ENCODE data around the gene SLC5A9. TPM values are rescaled to one million over a fixed set of nuclear protein-coding genes. Genes with fewer than 3 reads are reported as not detected.

The SLC5A9 gene
- total and polyA plus RNA-seq, 2 experiments from 2014 or later: 0.10 TPM

GRCh38 chr1:48249868-48250267 lies 27.4 kb downstream of the SLC5A9 start:
- no peak overlapping the region for H3K27ac Mint-ChIP-seq
- peaks cover 2% of the 10 kb centered on the region for H3K27me3 Mint-ChIP-seq (ENCODE audit: insufficient read depth, low read depth, poor library complexity)
- H3K4me3 Mint-ChIP-seq: no peak overlapping the region
- H3K9me3 Mint-ChIP-seq: no peaks in the 10 kb centered on the region
- peaks cover 6% of the 10 kb centered on the region for H3K4me1 Mint-ChIP-seq
- Histone ChIP-seq H3K4me1 (ENCODE audit: insufficient read depth) (no peaks in the 10 kb centered on the region), H2AFZ (no peak overlapping the region), H3K27me3 (ENCODE audit: insufficient read depth) (no peaks in the 10 kb centered on the region), H3K79me2 (replicated peaks; ENCODE audit: insufficient read depth) (no peaks in the 10 kb centered on the region), H3K4me2 (no peak overlapping the region), H3F3A (replicated peaks; ENCODE audit: low read depth) (no peaks in the 10 kb centered on the region), H3K4me3 (no peak overlapping the region), H4K20me1 (replicated peaks; ENCODE audit: insufficient read depth) (no peaks in the 10 kb centered on the region), H3K9me2 (ENCODE audit: insufficient read depth) (no peaks in the 10 kb centered on the region), H3K36me3 (ENCODE audit: insufficient read depth) (no peaks in the 10 kb centered on the region), H3K27ac (ENCODE audit: low read depth) (no peak overlapping the region)
- TF ChIP-seq STAT1 (IDR thresholded peaks at IDR 0.05; ENCODE audit: unreplicated experiment) (no peak), EZH2phosphoT487 (IDR thresholded peaks at IDR 0.05; ENCODE audit: unreplicated experiment) (no peak), POLR2AphosphoS5 (IDR thresholded peaks at IDR 0.05; ENCODE audit: low read depth) (no peak), EZH2 (IDR thresholded peaks at IDR 0.05; ENCODE audit: low read depth, unreplicated experiment) (no peak), ZNF114 (CRISPR knock-in tag; IDR thresholded peaks at IDR 0.05) (no peak), NANOG (IDR thresholded peaks at IDR 0.05; ENCODE audit: borderline replicate concordance) (no peak)
- TF ChIP-seq, protein P1, sequence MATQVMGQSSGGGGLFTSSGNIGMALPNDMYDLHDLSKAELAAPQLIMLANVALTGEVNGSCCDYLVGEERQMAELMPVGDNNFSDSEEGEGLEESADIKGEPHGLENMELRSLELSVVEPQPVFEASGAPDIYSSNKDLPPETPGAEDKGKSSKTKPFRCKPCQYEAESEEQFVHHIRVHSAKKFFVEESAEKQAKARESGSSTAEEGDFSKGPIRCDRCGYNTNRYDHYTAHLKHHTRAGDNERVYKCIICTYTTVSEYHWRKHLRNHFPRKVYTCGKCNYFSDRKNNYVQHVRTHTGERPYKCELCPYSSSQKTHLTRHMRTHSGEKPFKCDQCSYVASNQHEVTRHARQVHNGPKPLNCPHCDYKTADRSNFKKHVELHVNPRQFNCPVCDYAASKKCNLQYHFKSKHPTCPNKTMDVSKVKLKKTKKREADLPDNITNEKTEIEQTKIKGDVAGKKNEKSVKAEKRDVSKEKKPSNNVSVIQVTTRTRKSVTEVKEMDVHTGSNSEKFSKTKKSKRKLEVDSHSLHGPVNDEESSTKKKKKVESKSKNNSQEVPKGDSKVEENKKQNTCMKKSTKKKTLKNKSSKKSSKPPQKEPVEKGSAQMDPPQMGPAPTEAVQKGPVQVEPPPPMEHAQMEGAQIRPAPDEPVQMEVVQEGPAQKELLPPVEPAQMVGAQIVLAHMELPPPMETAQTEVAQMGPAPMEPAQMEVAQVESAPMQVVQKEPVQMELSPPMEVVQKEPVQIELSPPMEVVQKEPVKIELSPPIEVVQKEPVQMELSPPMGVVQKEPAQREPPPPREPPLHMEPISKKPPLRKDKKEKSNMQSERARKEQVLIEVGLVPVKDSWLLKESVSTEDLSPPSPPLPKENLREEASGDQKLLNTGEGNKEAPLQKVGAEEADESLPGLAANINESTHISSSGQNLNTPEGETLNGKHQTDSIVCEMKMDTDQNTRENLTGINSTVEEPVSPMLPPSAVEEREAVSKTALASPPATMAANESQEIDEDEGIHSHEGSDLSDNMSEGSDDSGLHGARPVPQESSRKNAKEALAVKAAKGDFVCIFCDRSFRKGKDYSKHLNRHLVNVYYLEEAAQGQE (IDR thresholded peaks at IDR 0.05; ENCODE audit: unreplicated experiment): no peak
- TF ChIP-seq, protein P2, sequence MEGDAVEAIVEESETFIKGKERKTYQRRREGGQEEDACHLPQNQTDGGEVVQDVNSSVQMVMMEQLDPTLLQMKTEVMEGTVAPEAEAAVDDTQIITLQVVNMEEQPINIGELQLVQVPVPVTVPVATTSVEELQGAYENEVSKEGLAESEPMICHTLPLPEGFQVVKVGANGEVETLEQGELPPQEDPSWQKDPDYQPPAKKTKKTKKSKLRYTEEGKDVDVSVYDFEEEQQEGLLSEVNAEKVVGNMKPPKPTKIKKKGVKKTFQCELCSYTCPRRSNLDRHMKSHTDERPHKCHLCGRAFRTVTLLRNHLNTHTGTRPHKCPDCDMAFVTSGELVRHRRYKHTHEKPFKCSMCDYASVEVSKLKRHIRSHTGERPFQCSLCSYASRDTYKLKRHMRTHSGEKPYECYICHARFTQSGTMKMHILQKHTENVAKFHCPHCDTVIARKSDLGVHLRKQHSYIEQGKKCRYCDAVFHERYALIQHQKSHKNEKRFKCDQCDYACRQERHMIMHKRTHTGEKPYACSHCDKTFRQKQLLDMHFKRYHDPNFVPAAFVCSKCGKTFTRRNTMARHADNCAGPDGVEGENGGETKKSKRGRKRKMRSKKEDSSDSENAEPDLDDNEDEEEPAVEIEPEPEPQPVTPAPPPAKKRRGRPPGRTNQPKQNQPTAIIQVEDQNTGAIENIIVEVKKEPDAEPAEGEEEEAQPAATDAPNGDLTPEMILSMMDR (conservative IDR thresholded peaks at IDR 0.05; ENCODE audit: low read depth in 2 of 2): peak; percentile 25 to 30; a peak in 3 of 4 replicates
- TF ChIP-seq, protein P3, sequence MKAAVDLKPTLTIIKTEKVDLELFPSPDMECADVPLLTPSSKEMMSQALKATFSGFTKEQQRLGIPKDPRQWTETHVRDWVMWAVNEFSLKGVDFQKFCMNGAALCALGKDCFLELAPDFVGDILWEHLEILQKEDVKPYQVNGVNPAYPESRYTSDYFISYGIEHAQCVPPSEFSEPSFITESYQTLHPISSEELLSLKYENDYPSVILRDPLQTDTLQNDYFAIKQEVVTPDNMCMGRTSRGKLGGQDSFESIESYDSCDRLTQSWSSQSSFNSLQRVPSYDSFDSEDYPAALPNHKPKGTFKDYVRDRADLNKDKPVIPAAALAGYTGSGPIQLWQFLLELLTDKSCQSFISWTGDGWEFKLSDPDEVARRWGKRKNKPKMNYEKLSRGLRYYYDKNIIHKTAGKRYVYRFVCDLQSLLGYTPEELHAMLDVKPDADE (IDR thresholded peaks at IDR 0.05): no peak
- DNase-seq (ENCODE audit: low spot score): peak; percentile 44
- peak; percentile 97 for ATAC-seq
- H3K36me3 Mint-ChIP-seq (ENCODE audit: low read depth): no peaks in the 10 kb centered on the region

DNA sequence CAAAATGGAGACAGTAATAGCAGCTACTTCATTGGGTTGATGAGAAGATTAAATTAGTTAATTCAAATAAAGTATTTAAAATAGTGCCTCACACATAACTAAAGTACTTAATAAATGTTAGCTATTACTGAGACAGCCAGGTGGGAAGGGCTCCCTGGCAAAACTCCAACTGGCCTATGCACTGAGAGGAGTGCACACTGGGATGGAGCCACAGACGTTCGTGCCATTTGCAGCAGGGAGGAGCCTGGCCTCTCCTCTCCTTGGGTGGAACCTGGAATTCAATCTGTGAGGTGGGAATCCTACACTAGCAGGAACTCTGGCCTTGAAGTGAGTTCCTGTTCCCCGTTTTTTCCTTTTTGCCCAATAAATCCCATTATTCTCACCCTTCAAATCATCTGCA lies 28.1 kb downstream of the SLC5A9 start:
- Histone ChIP-seq H3K27ac (ENCODE audit: low read depth) (no peak overlapping the region), H3K4me1 (ENCODE audit: insufficient read depth) (no peaks in the 10 kb centered on the region), H3K4me3 (no peak overlapping the region), H3K27me3 (ENCODE audit: insufficient read depth) (no peaks in the 10 kb centered on the region), H3K79me2 (replicated peaks; ENCODE audit: insufficient read depth) (no peaks in the 10 kb centered on the region), H4K20me1 (replicated peaks; ENCODE audit: insufficient read depth) (no peaks in the 10 kb centered on the region), H2AFZ (no peak overlapping the region), H3F3A (replicated peaks; ENCODE audit: low read depth) (no peaks in the 10 kb centered on the region), H3K36me3 (ENCODE audit: insufficient read depth) (no peaks in the 10 kb centered on the region), H3K4me2 (no peak overlapping the region), H3K9me2 (ENCODE audit: insufficient read depth) (no peaks in the 10 kb centered on the region)
- peaks cover 6% of the 10 kb centered on the region for H3K4me1 Mint-ChIP-seq
- no peak overlapping the region for H3K4me3 Mint-ChIP-seq
- H3K36me3 Mint-ChIP-seq (ENCODE audit: low read depth): no peaks in the 10 kb centered on the region
- H3K9me3 Mint-ChIP-seq: no peaks in the 10 kb centered on the region
- peaks cover 2% of the 10 kb centered on the region for H3K27me3 Mint-ChIP-seq (ENCODE audit: insufficient read depth, low read depth, poor library complexity)
- DNase-seq (ENCODE audit: low spot score) (no peak), ATAC-seq (no peak)
- no peak overlapping the region for H3K27ac Mint-ChIP-seq
- TF ChIP-seq EZH2phosphoT487 (IDR thresholded peaks at IDR 0.05; ENCODE audit: unreplicated experiment): no peak
- TF ChIP-seq, protein P3 (IDR thresholded peaks at IDR 0.05): no peak
- TF ChIP-seq POLR2AphosphoS5 (IDR thresholded peaks at IDR 0.05; ENCODE audit: low read depth): no peak
- no peak for TF ChIP-seq CREB1 (CRISPR knock-in tag; IDR thresholded peaks at IDR 0.05; ENCODE audit: low read depth)
- TF ChIP-seq STAT1 (IDR thresholded peaks at IDR 0.05; ENCODE audit: unreplicated experiment): no peak
- no peak for TF ChIP-seq EZH2 (IDR thresholded peaks at IDR 0.05; ENCODE audit: low read depth, unreplicated experiment)
- no peak for TF ChIP-seq JUNB (IDR thresholded peaks at IDR 0.05; ENCODE audit: unreplicated experiment)
- no peak for TF ChIP-seq ZNF331 (CRISPR knock-in tag; IDR thresholded peaks at IDR 0.05; ENCODE audit: low read depth)

Data from GM23338 (cell line).